ENCODE results near the gene CHST11.

Gene CHST11

GRCh38 chr12:104691721-104692556 lies 235.2 kb downstream of the CHST11 start:
- no peak for DNase-seq

GRCh38 chr12:104692557-104693218 lies 235.9 kb downstream of the CHST11 start:
- in situ Hi-C loops (cut with MboI; ENCODE audit: low pct_unique_long_range_greater_than_20kb, low sequenced_read_pairs): no loop called here
- DNase-seq: no peak

More at GRCh38 chr12:104691721-104692556, 235.2 kb downstream of the CHST11 start:
- in situ Hi-C loops (cut with MboI; ENCODE audit: low pct_unique_long_range_greater_than_20kb, low sequenced_read_pairs): no loop called here

- in situ Hi-C loops (cut with MboI; ENCODE audit: low pct_unique_long_range_greater_than_20kb, low sequenced_read_pairs): no loop called here
- DNase-seq: no peak
Measured at GRCh38 chr12:104693493-104693892, 236.7 kb downstream of the CHST11 start.

DNA sequence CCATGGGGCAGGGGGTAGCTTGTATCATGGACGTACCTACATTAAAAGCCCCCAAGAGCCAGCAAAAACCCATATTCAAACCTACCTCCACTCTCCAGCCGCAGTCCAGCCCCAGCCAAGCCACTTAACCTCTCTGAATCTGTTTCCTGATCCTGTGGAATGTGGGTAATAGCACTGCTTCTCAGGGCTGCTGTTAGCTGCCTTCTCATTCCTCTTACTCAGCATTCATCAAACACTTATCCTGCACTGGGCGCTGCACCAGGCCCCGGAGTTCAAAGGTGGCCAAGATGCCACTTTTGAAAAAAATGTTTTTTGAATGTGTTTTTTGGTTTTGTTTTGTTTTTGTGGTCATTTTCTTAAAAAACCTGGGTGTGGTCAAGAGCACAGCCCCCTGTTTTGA lies 237.4 kb downstream of the CHST11 start:
- DNase-seq: no peak
- in situ Hi-C loops (cut with MboI; ENCODE audit: low pct_unique_long_range_greater_than_20kb, low sequenced_read_pairs): no loop called here

DNA sequence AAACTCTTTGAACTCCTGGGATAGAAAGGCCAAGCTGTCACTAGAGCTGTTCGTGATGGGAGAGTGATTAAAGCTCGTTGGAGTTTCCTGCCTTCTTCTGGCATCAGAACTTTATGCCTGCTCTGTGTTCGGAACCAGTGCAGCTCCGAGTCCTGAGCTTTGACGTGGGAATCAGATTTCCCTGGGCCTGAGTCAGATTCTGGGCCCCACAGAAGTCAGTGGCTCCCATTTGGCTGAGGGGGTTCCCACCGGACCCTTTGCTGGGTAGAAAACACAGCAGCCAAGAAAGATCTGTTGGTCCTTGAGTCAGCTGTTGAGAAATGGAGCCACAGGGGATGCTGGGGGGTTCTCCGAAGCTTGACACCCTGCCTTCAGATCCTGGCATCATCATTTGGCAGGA lies 238.0 kb downstream of the CHST11 start:
- no peak for DNase-seq
- in situ Hi-C loops (cut with MboI; ENCODE audit: low pct_unique_long_range_greater_than_20kb, low sequenced_read_pairs): no loop called here

- in situ Hi-C loops (cut with MboI; ENCODE audit: low pct_unique_long_range_greater_than_20kb, low sequenced_read_pairs): no loop called here
- DNase-seq: peak; percentile 81
Measured at GRCh38 chr12:104695453-104696148, 238.9 kb downstream of the CHST11 start.

- in situ Hi-C loops (cut with MboI; ENCODE audit: low pct_unique_long_range_greater_than_20kb, low sequenced_read_pairs): no loop called here
- DNase-seq: no peak
Measured at GRCh38 chr12:104697186-104697585, 240.4 kb downstream of the CHST11 start.

- no peak for DNase-seq
- in situ Hi-C loops (cut with MboI; ENCODE audit: low pct_unique_long_range_greater_than_20kb, low sequenced_read_pairs): no loop called here
Measured at GRCh38 chr12:104698871-104699270, 242.1 kb downstream of the CHST11 start.

GRCh38 chr12:104699489-104700190 lies 242.9 kb downstream of the CHST11 start:
- in situ Hi-C loops (cut with MboI; ENCODE audit: low pct_unique_long_range_greater_than_20kb, low sequenced_read_pairs): no loop called here

GRCh38 chr12:104700324-104700723 lies 243.6 kb downstream of the CHST11 start:
- in situ Hi-C loops (cut with MboI; ENCODE audit: low pct_unique_long_range_greater_than_20kb, low sequenced_read_pairs): no loop called here
- no peak for DNase-seq

More at GRCh38 chr12:104699489-104700190, 242.9 kb downstream of the CHST11 start:
- DNase-seq: no peak

DNA sequence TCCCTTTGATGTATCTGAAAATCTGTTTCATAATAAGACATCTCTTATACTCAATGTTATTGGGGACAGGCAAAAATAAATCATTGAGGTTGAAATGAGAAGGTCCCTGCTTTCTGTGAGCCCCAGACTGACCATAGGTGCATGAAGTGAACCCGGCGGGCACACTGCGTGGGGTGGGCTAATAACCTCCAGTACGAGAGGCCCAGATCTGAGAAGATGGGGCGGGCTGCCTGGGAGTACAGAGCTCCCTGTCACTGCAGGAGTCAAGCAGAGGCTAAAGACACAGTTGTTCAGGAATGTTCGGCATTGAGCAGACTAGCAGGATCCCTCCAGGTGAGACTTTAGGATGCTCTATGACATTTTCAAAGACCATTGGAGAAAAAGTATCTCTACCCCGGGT lies 244.6 kb downstream of the CHST11 start:
- in situ Hi-C loops (cut with MboI; ENCODE audit: low pct_unique_long_range_greater_than_20kb, low sequenced_read_pairs): no loop called here
- no peak for DNase-seq

- no peak for DNase-seq
- in situ Hi-C loops (cut with MboI; ENCODE audit: low pct_unique_long_range_greater_than_20kb, low sequenced_read_pairs): no loop called here
Measured at GRCh38 chr12:104701756-104702155, 245.0 kb downstream of the CHST11 start.

GRCh38 chr12:104702565-104703139 lies 245.9 kb downstream of the CHST11 start:
- in situ Hi-C loops (cut with MboI; ENCODE audit: low pct_unique_long_range_greater_than_20kb, low sequenced_read_pairs): no loop called here
- no peak for DNase-seq

GRCh38 chr12:104703372-104703771 lies 246.6 kb downstream of the CHST11 start:
- no peak for DNase-seq
- in situ Hi-C loops (cut with MboI; ENCODE audit: low pct_unique_long_range_greater_than_20kb, low sequenced_read_pairs): no loop called here

DNA sequence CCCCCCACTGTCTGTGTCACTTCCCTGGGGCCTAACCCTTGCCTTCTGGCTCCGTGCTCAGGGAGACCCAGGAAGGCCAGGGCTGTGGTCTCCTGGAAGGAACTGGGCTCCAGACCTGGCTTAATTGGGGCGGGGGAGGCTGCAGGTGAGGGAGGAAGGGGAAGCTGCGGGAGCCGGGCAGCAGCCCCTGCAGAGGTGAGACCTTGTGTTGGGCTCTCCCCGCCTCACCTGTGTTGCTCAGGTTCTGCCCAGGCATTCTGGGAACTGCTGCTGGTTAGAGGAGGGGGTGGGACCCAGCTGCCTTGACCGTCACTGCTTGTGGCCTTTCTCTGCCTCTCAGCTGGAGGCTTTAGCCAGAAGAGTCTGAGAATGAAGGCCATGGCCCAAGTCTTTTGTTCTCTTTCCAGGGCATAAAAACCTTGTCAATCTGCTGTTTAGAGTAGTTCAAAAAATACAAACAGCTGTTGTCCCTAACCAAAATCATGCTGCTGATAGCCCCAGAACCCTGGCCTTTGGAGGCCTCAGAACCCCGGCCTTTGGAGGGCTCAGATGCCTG lies 247.6 kb downstream of the CHST11 start:
- in situ Hi-C loops (cut with MboI; ENCODE audit: low pct_unique_long_range_greater_than_20kb, low sequenced_read_pairs): no loop called here
- DNase-seq: no peak

- in situ Hi-C loops (cut with MboI; ENCODE audit: low pct_unique_long_range_greater_than_20kb, low sequenced_read_pairs): no loop called here
- no peak for DNase-seq
Measured at GRCh38 chr12:104707194-104707593, 250.4 kb downstream of the CHST11 start.

GRCh38 chr12:104707794-104708558 lies 251.2 kb downstream of the CHST11 start:
- no peak for DNase-seq
- in situ Hi-C loops (cut with MboI; ENCODE audit: low pct_unique_long_range_greater_than_20kb, low sequenced_read_pairs): no loop called here

DNA sequence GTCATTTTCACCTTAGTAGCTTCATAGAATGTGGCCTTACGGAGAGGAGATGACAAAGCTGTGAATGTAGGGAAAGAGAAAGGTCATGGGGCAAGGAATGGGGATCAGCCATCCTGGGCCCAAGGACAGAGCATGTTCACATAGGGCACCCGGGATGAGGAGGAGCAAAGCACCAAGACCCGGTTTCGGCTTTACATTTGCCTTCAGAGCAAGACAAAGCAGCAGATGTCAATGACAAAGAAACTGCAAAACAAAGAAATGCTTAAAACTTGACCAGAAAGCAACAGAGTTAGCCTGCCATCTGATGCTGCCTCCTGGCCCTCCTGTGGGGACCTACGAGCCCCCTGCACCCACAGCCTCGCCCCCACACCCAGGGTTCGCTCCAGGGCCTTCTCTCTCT lies 252.1 kb downstream of the CHST11 start:
- in situ Hi-C loops (cut with MboI; ENCODE audit: low pct_unique_long_range_greater_than_20kb, low sequenced_read_pairs): no loop called here
- DNase-seq: no peak
